H1 (cell line): ENCODE data around the gene ZDHHC11. TPM values are rescaled to one million over a fixed set of nuclear protein-coding genes. Genes with fewer than 3 reads are reported as not detected.

ENCODE experiments used
- CTCF ChIA-PET: fragments of 300-600 bp; sonication (Branson Sonifier 250); formaldehyde crosslinking; loops from one replicate; lab custom pipeline; 2021; ENCODE audit not compliant: partially characterized antibody; lab: Charles Lee
- POLR2A ChIA-PET: fragments of 300-600 bp; sonication (Branson Sonifier 250); formaldehyde crosslinking; loops from one replicate; lab custom pipeline; 2021; ENCODE audit warnings: inconsistent platforms; ENCODE audit not compliant: partially characterized antibody; lab: Charles Lee
- DNase-seq, 2 experiments: peaks; one replicate each; pipeline versions ENCODE4 v3.0.0 to v3.0.0-alpha.2; 2010 to 2022; ENCODE audit warnings: low spot score in 2 of 2, low read depth in 1 of 2, mixed read lengths in 1 of 2
- FAIRE-seq: peaks from 2 replicates; lab custom pipeline; 2011; peaks lifted over from hg19 to GRCh38; lab: Jason Lieb, UNC
- H2AFZ ChIP-seq: 2 replicates; pipeline ENCODE4 v1.8.1; 2012; ENCODE audit warnings: low read length, inconsistent platforms
- H2AK5ac ChIP-seq: 2 replicates; pipeline ENCODE4 v1.6.1; 2013; ENCODE audit warnings: low read depth, low read length
- H2BK120ac ChIP-seq: replicated peaks from 2 replicates; pipeline ENCODE3; 2013; ENCODE audit warnings: low read depth, low read length, inconsistent platforms
- H2BK12ac ChIP-seq: 2 replicates; pipeline ENCODE4 v1.6.1; 2013; ENCODE audit warnings: low read depth, low read length
- H2BK15ac ChIP-seq: 2 replicates; pipeline ENCODE4 v1.6.1; 2013; ENCODE audit warnings: low read length
- H2BK20ac ChIP-seq: 2 replicates; pipeline ENCODE4 v1.6.1; 2013; ENCODE audit warnings: low read length
- H2BK5ac ChIP-seq: 2 replicates; pipeline ENCODE4 v1.6.1; 2013; ENCODE audit warnings: low read depth, low read length
- H3K14ac ChIP-seq: 2 replicates; pipeline ENCODE4 v1.6.1; 2013; ENCODE audit warnings: inconsistent platforms; ENCODE audit not compliant: insufficient read length
- H3K18ac ChIP-seq: 2 replicates; pipeline ENCODE4 v1.6.1; 2013; ENCODE audit warnings: low read length; ENCODE audit errors: extremely low read depth
- H3K23ac ChIP-seq: 2 replicates; pipeline ENCODE4 v1.6.1; 2013; ENCODE audit warnings: inconsistent platforms; ENCODE audit not compliant: insufficient read length
- H3K23me2 ChIP-seq: 2 replicates; pipeline ENCODE4 v1.6.1; 2013; ENCODE audit warnings: low read depth, low read length
- H3K27ac ChIP-seq: 2 replicates; pipeline ENCODE4 v1.6.1; 2011; ENCODE audit warnings: low read depth, low read length, inconsistent platforms
- H3K27me3 ChIP-seq, 4 experiments: replicated peaks in 1 of 4; 1 replicate in 1 of 4; 2 replicates in 3 of 4; pipeline versions ENCODE4 v1.6.1 to v1.8.1; 2011 to 2013; ENCODE audit warnings: low read length in 3 of 4, mild to moderate bottlenecking in 3 of 4, inconsistent platforms in 2 of 4, mixed read lengths in 2 of 4, moderate library complexity in 1 of 4; ENCODE audit not compliant: control insufficient read depth in 3 of 4, insufficient read depth in 3 of 4; ENCODE audit errors: extremely low read depth in 1 of 4
- H3K36me3 ChIP-seq, 4 experiments: 2 replicates each; pipeline versions ENCODE4 v1.6.1 to v1.8.1; 2011 to 2013; ENCODE audit warnings: mild to moderate bottlenecking in 4 of 4, low read length in 3 of 4, moderate library complexity in 2 of 4, control low read depth in 1 of 4, inconsistent platforms in 1 of 4; ENCODE audit not compliant: insufficient read depth in 4 of 4, control insufficient read depth in 2 of 4
- H3K4ac ChIP-seq: replicated peaks from 2 replicates; pipeline ENCODE3; 2013; ENCODE audit warnings: low read length, low read depth, mixed read lengths, inconsistent platforms; ENCODE audit not compliant: insufficient read length
- H3K4me1 ChIP-seq, 4 experiments: replicated peaks in 1 of 4; 1 replicate in 1 of 4; 2 replicates in 3 of 4; pipeline versions ENCODE4 v1.6.1 to v1.8.1; 2011 to 2013; ENCODE audit warnings: low read length in 3 of 4, inconsistent platforms in 2 of 4, mixed read lengths in 1 of 4; ENCODE audit not compliant: insufficient read depth in 4 of 4, control insufficient read depth in 3 of 4
- H3K4me2 ChIP-seq, 2 experiments: 2 replicates each; pipeline versions ENCODE4 v1.6.1 to v1.8.1; 2011 to 2013; ENCODE audit warnings: low read depth in 2 of 2, low read length in 2 of 2, control low read depth in 1 of 2, inconsistent platforms in 1 of 2, mild to moderate bottlenecking in 1 of 2; ENCODE audit not compliant: insufficient read depth in 1 of 2
- H3K4me3 ChIP-seq, 4 experiments: fragments of 200-600, 300-600 bp in 1 of 4; sonication (generic), shearing (Covaris generic), sonication (Bioruptor Twin) in 1 of 4; 2 replicates each; pipeline versions ENCODE4 v1.5.1 to v1.8.1; 2011 to 2016; ENCODE audit warnings: low read length in 4 of 4, low read depth in 3 of 4, control low read depth in 2 of 4, inconsistent platforms in 2 of 4, mild to moderate bottlenecking in 2 of 4, mixed read lengths in 1 of 4, moderate library complexity in 1 of 4; ENCODE audit not compliant: insufficient read depth in 2 of 4; ENCODE audit errors: extremely low read depth in 1 of 4
- H3K56ac ChIP-seq: replicated peaks from 2 replicates; pipeline ENCODE3; 2013; ENCODE audit warnings: low read depth, mild to moderate bottlenecking, mixed read lengths, low read length, inconsistent platforms; ENCODE audit not compliant: insufficient read length
- H3K79me1 ChIP-seq: 2 replicates; pipeline ENCODE4 v1.6.1; 2013; ENCODE audit warnings: low read depth, low read length, control low read depth
- H3K79me2 ChIP-seq, 2 experiments: 2 replicates each; pipeline versions ENCODE4 v1.6.1 to v1.8.1; 2012 to 2013; ENCODE audit warnings: low read length in 2 of 2, mild to moderate bottlenecking in 2 of 2, inconsistent platforms in 1 of 2; ENCODE audit not compliant: insufficient read depth in 2 of 2, control insufficient read depth in 1 of 2
- H3K9ac ChIP-seq, 4 experiments: replicated peaks in 1 of 4; 1 replicate in 1 of 4; 2 replicates in 3 of 4; pipeline versions ENCODE4 v1.6.1 to v1.8.1; 2011 to 2013; ENCODE audit warnings: low read depth in 3 of 4, low read length in 3 of 4, control low read depth in 2 of 4, mild to moderate bottlenecking in 2 of 4, moderate library complexity in 2 of 4, inconsistent platforms in 1 of 4; ENCODE audit errors: extremely low read depth in 1 of 4
- H3K9me3 ChIP-seq, 2 experiments: 2 replicates each; pipeline versions ENCODE4 v1.6.1 to v1.8.1; 2012 to 2013; ENCODE audit warnings: mild to moderate bottlenecking in 2 of 2, moderate library complexity in 2 of 2, control low read depth in 1 of 2, inconsistent platforms in 1 of 2, low read depth in 1 of 2, low read length in 1 of 2, mixed read lengths in 1 of 2; ENCODE audit not compliant: insufficient read depth in 2 of 2
- H4K20me1 ChIP-seq, 2 experiments: replicated peaks in 1 of 2; 2 replicates each; pipeline versions ENCODE3 to v1.8.1; 2011 to 2013; ENCODE audit warnings: inconsistent platforms in 2 of 2, low read length in 2 of 2, mild to moderate bottlenecking in 1 of 2; ENCODE audit not compliant: insufficient read depth in 2 of 2, control insufficient read depth in 1 of 2
- H4K5ac ChIP-seq: 2 replicates; pipeline ENCODE4 v1.6.1; 2013; ENCODE audit warnings: low read length, low read depth, mixed read lengths, inconsistent platforms; ENCODE audit not compliant: insufficient read length
- H4K8ac ChIP-seq: 2 replicates; pipeline ENCODE4 v1.8.0; 2013; ENCODE audit warnings: mild to moderate bottlenecking, moderate library complexity, low read length, inconsistent platforms; ENCODE audit not compliant: insufficient read depth; ENCODE audit errors: extremely low read depth
- H4K91ac ChIP-seq: replicated peaks from 2 replicates; pipeline ENCODE3; 2013; ENCODE audit warnings: low read length, mixed read lengths, inconsistent platforms; ENCODE audit not compliant: insufficient read length
- EGR1 ChIP-seq: IDR thresholded peaks from 2 replicates; pipeline ENCODE4 v1.6.1; 2011; ENCODE audit warnings: low read depth, low read length, borderline replicate concordance
- SAP30 ChIP-seq: fragments of 300-600 bp; sonication (generic); IDR thresholded peaks from 2 replicates; pipeline ENCODE4 v1.7.1; 2012; ENCODE audit warnings: low read length, moderate library complexity, mild to moderate bottlenecking, inconsistent platforms; ENCODE audit not compliant: insufficient read depth, insufficient replicate concordance
- SP1 ChIP-seq: IDR thresholded peaks from 2 replicates; pipeline ENCODE4 v1.6.1; 2011; ENCODE audit warnings: low read depth, low read length
- WGBS, 2 experiments: shearing (Covaris generic) in 1 of 2; methylation state at CpG; one replicate each; pipeline versions ENCODE4 v1.1.6 to v1.1.7; 2013 to 2015; ENCODE audit warnings: low lambda C conversion rate in 2 of 2, mixed read lengths in 2 of 2, inconsistent platforms in 1 of 2, low coverage in 1 of 2, missing lambda C conversion rate in 1 of 2; ENCODE audit not compliant: insufficient replicate concordance in 2 of 2, insufficient coverage in 1 of 2, insufficient read length in 1 of 2; ENCODE audit errors: extremely low coverage in 1 of 2, missing lambda C conversion rate in 1 of 2; 5-methylcytosine and 5-hydroxymethylcytosine counted together
- polyA plus RNA-seq, 7 experiments: library from polyadenylated mRNA; depleted of rRNA in 3 of 7; stranded (reverse) in 5 of 7; unstranded in 2 of 7; fragments of >200 nt in 5 of 7; fragments of 200-250 nt in 2 of 7; gene quantifications; 1 replicate in 5 of 7; 2 replicates in 1 of 7; 4 replicates in 1 of 7; pipeline versions ENCODE4 v1.2.1 to v1.2.3, GENCODE V29; 2011 to 2013; ENCODE audit warnings: missing spikeins in 2 of 7, mixed read lengths in 2 of 7
- total RNA-seq: library from RNA; stranded (reverse); fragmentation: NEBNext Ultra II Directional; extraction: Animal tissue kit (Norgen Biotek cat#: 25700); gene quantifications from 2 replicates; pipeline ENCODE4 v1.2.1, GENCODE V29; 2021
- TF ChIP-seq, protein P1 (sequence below): IDR thresholded peaks from 2 replicates; pipeline ENCODE4 v1.6.1; 2012; ENCODE audit warnings: inconsistent platforms
- TF ChIP-seq, protein P2 (sequence below): IDR thresholded peaks from 2 replicates; pipeline ENCODE4 v1.6.1; 2012; ENCODE audit warnings: low read length, inconsistent platforms

The ZDHHC11 gene
- total and polyA plus RNA-seq, 2 of the 8 experiments (the other 6 are each of a cell fraction or from before 2014, with no cell fraction given), result 4.7 to 16.6 TPM

GRCh38 chr5:876398-877365, 25.9 kb upstream of the ZDHHC11 start:
- Histone ChIP-seq H2BK5ac (no peak overlapping the region), H3K4me2 (no peak overlapping the region), H3K79me2 (peaks cover 0 to 9% of the 10 kb centered on the region in 2 experiments; a peak in 1 of 4 replicates), H3K18ac (no peak overlapping the region), H2BK20ac (no peak overlapping the region), H3K4ac (no peak overlapping the region), H3K9ac (no peak overlapping the region), H3K23ac (no peak overlapping the region), H3K4me3 (no peak overlapping the region), H2BK15ac (no peak overlapping the region), H2AK5ac (no peak overlapping the region), H3K27me3 (no peaks in the 10 kb centered on the region)
- no peak for FAIRE-seq
- TF ChIP-seq, protein P1, sequence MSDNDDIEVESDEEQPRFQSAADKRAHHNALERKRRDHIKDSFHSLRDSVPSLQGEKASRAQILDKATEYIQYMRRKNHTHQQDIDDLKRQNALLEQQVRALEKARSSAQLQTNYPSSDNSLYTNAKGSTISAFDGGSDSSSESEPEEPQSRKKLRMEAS, result no peak
- TF ChIP-seq, protein P2, sequence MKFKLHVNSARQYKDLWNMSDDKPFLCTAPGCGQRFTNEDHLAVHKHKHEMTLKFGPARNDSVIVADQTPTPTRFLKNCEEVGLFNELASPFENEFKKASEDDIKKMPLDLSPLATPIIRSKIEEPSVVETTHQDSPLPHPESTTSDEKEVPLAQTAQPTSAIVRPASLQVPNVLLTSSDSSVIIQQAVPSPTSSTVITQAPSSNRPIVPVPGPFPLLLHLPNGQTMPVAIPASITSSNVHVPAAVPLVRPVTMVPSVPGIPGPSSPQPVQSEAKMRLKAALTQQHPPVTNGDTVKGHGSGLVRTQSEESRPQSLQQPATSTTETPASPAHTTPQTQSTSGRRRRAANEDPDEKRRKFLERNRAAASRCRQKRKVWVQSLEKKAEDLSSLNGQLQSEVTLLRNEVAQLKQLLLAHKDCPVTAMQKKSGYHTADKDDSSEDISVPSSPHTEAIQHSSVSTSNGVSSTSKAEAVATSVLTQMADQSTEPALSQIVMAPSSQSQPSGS, result no peak
- TF ChIP-seq SAP30 (no peak), SP1 (no peak), EGR1 (no peak)
- TF ChIP-seq, all 59 proteins: peak for 0
- Histone ChIP-seq H3K79me1 (peaks cover 14% of the 10 kb centered on the region; the same call in 1 of the 2 replicates), H3K9me3 (no peaks in the 10 kb centered on the region), H3K36me3 (peaks cover 20 to 55% (median 50%) of the 10 kb centered on the region in 4 experiments), H3K56ac (no peak overlapping the region), H2AFZ (no peak overlapping the region), H2BK12ac (no peak overlapping the region), H4K91ac (no peak overlapping the region), H3K23me2 (no peaks in the 10 kb centered on the region), H4K8ac (no peak overlapping the region), H3K4me1 (no peaks in the 10 kb centered on the region), H4K20me1 (peaks cover 8 to 26% of the 10 kb centered on the region in 2 experiments), H2BK120ac (no peak overlapping the region), H3K27ac (no peak overlapping the region), H4K5ac (no peak overlapping the region), H3K14ac (no peak overlapping the region)
- DNase-seq, result no peak
- WGBS, 2 experiments, result 90% methylated on average over 28 of the region's 28 CpGs; no CpG with 5 or more reads in 1 of the 2 experiments
- POLR2A ChIA-PET, result interaction anchor here (0.8 to 1.8 kb wide), 8 partner anchors 8 to 18 kb away, joined by 3 to 7 read pairs (median 4); no protein-coding TSS in a partner anchor
- CTCF ChIA-PET, result interaction anchor here (0.6 kb wide), 1 partner anchor 539 kb away, joined by 3 read pairs; no protein-coding TSS in a partner anchor
